GM19351 (cell line): ENCODE data around the gene ABCB9.

Experiments
- ATAC-seq: cut with Tn5 transposase; IDR thresholded peaks from one replicate; pipeline ENCODE4 v1.9.1; 2021; ENCODE audit warnings: mild to moderate bottlenecking, moderate library complexity; ENCODE audit not compliant: unreplicated experiment

ABCB9 gene

DNA sequence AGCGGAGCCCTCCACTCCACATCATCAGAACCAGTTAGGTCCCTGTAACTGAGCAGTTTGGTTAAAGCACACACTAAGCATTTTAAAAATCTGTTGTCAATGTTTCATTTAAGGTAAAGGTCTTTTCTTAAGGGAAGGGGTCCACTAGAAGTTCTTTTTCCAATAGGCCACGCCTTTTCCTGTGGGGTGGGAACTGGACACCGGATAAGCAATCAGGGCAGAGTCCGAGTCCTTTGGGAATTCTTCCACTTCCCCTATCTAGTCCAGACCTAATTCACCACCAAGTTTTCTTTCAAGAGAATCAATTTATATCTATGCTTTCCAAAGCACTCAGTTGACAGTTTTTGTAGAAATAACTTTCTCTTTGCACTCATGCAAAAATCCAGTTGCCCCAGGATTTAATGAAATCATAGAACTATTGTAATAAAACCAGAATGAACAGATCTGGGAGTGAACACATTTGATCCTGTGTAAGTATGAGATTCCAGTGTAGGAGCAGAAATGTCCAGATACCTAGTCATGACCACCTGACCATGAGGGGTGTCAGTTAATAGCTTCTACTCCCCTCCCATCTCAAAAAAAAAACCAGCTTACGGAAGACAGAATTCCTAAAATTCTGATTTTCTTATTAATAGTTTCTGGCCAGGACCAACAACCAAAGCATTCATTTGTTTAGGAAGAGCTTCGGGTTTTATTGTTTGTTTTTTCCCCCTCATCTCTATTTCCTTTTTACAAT, 82.0 kb downstream of the ABCB9 start:
- ATAC-seq, result no peak

- no peak for ATAC-seq
Measured at GRCh38 chr12:122882908-122883558, 83.2 kb downstream of the ABCB9 start.

GRCh38 chr12:122880668-122881067, 85.6 kb downstream of the ABCB9 start:
- ATAC-seq, result no peak

GRCh38 chr12:122880155-122880667, 86.1 kb downstream of the ABCB9 start:
- no peak for ATAC-seq
